Adrenal gland (tissue), 5 donors: ENCODE data around the gene CLRN2.

ENCODE experiments used
- POLR2A ChIP-seq, 2 donors: fragments of 450-650 bp; IDR thresholded peaks; one replicate each; pipeline ENCODE4 v1.6.1; 2017; ENCODE audit warnings: antibody characterized with exemption in 2 of 2, mild to moderate bottlenecking in 2 of 2, moderate library complexity in 1 of 2
- TF ChIP-seq, protein P1 (sequence below), 6 experiments: fragments of 450-650 bp in 4 of 6; fragments of 200-600 bp in 2 of 6; sonication (generic) in 1 of 6; IDR thresholded peaks; 1 replicate in 5 of 6; 2 replicates in 1 of 6; pipeline versions ENCODE4 v1.5.1 to v1.8.0; 2016 to 2021; ENCODE audit warnings: antibody characterized with exemption in 6 of 6, mild to moderate bottlenecking in 2 of 6, moderate library complexity in 1 of 6
- donor health status: DM: no; HTN: no; CAD: no.

DNA sequence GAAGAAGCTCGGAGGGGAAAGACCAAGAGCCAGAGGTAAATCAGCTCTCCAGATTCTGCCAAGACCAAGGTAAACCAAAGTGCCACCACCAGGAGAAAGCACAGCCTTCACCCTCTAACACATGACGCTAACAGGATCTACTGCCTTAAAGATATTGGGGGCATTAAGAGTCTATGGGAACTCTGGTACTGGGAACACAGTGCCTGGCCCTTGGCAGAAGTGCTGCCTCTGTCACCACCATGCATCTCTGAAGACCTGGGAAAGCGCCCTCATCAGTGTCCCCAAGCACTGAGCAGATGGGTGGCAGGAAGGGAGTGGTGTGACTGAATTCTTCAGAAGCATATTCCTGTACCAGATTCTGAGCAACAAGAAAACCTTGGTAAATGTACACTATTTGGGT, 4.4 kb upstream of the CLRN2 start:
- TF ChIP-seq, protein P1, sequence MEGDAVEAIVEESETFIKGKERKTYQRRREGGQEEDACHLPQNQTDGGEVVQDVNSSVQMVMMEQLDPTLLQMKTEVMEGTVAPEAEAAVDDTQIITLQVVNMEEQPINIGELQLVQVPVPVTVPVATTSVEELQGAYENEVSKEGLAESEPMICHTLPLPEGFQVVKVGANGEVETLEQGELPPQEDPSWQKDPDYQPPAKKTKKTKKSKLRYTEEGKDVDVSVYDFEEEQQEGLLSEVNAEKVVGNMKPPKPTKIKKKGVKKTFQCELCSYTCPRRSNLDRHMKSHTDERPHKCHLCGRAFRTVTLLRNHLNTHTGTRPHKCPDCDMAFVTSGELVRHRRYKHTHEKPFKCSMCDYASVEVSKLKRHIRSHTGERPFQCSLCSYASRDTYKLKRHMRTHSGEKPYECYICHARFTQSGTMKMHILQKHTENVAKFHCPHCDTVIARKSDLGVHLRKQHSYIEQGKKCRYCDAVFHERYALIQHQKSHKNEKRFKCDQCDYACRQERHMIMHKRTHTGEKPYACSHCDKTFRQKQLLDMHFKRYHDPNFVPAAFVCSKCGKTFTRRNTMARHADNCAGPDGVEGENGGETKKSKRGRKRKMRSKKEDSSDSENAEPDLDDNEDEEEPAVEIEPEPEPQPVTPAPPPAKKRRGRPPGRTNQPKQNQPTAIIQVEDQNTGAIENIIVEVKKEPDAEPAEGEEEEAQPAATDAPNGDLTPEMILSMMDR (IDR thresholded peaks at IDR 0.05) = no peak
- TF ChIP-seq POLR2A (IDR thresholded peaks at IDR 0.05) = no peak
